Right lobe of liver (tissue), 4 donors: ENCODE data around the gene RASAL2.

Source experiments
- CTCF ChIP-seq, 4 donors: fragments of 200-600 bp in 3 of 4; fragments of 450-650 bp in 1 of 4; IDR thresholded peaks; one replicate each; pipeline versions ENCODE4 v1.5.1 to v1.8.0; 2016 to 2022; ENCODE audit warnings: antibody characterized with exemption in 4 of 4, mild to moderate bottlenecking in 2 of 4
- POLR2A ChIP-seq: fragments of 450-650 bp; IDR thresholded peaks from one replicate; pipeline ENCODE4 v1.6.1; 2017; ENCODE audit warnings: antibody characterized with exemption, mild to moderate bottlenecking
- donor health status: DM: no; HTN: no; CAD: no.
- donor health status: DM: no; HTN: no; CAD: no.
- donor health status: DM: no; HTN: yes; CAD: no.

- TF ChIP-seq CTCF (IDR thresholded peaks at IDR 0.05) = no peak
- no peak for TF ChIP-seq POLR2A
These were observed 426.9 kb downstream of the RASAL2 start for GRCh38 chr1:178520803-178521202.
